NCI-H345 treated with DMSO at 0.1 percent for 48 hours (cell line): ENCODE results near the gene USP17L18.
"Not testable (repeated sequence)": the region's sequence is repeated elsewhere in the genome, so short reads cannot be mapped to it uniquely, and the experiment has no call there.

ENCODE experiments used
- DNase-seq: peaks from one replicate; lab custom pipeline; 2025; ENCODE audit not compliant: unreplicated experiment; lab: John Stamatoyannopoulos, UW

USP17L18 gene

GRCh38 chr4:9247953-9248680, at the start of gene USP17L18:
TSS of gene USP17L18 (plus strand) at chr4:9248630. CDS start at chr4:9248630, 0 bp downstream.
- DNase-seq, result not testable (repeated sequence)

- DNase-seq, result not testable (repeated sequence)
These were observed 38.1 kb upstream of the USP17L18 start, which contains the start of gene USP17L10 for GRCh38 chr4:9210357-9210756. TSS of gene USP17L10 (plus strand) at chr4:9210657. CDS start at chr4:9210657, 0 bp downstream.

- DNase-seq, result not testable (repeated sequence)
These were observed 33.7 kb upstream of the USP17L18 start for GRCh38 chr4:9214701-9215100.

- DNase-seq, result not testable (repeated sequence)
These were observed 33.3 kb upstream of the USP17L18 start, which contains the start of gene USP17L11 for GRCh38 chr4:9215105-9215504. TSS of gene USP17L11 (plus strand) at chr4:9215405. CDS start at chr4:9215405, 0 bp downstream.

- not testable (repeated sequence) for DNase-seq
These were observed 28.6 kb upstream of the USP17L18 start, which contains the start of gene USP17L12 for GRCh38 chr4:9219852-9220251. TSS of gene USP17L12 (plus strand) at chr4:9220152. CDS start at chr4:9220152, 0 bp downstream.

- DNase-seq, result not testable (repeated sequence)
These were observed 23.8 kb upstream of the USP17L18 start, which contains the start of gene USP17L13 for GRCh38 chr4:9224596-9224995. TSS of gene USP17L13 (plus strand) at chr4:9224896. CDS start at chr4:9224896, 0 bp downstream.

GRCh38 chr4:9230249-9230648, 18.2 kb upstream of the USP17L18 start:
- DNase-seq, result not testable (repeated sequence)

GRCh38 chr4:9234085-9234484, 14.3 kb upstream of the USP17L18 start, which contains the start of gene USP17L15:
TSS of gene USP17L15 (plus strand) at chr4:9234385. CDS start at chr4:9234385, 0 bp downstream.
- DNase-seq, result not testable (repeated sequence)

- not testable (repeated sequence) for DNase-seq
These were observed 10.0 kb upstream of the USP17L18 start for GRCh38 chr4:9238461-9238860.

- DNase-seq, result not testable (repeated sequence)
These were observed 4.9 kb upstream of the USP17L18 start, which contains the start of gene USP17L17 for GRCh38 chr4:9243579-9243978. TSS of gene USP17L17 (plus strand) at chr4:9243879. CDS start at chr4:9243879, 0 bp downstream.

- not testable (repeated sequence) for DNase-seq
These were observed 4.6 kb downstream of the USP17L18 start, which contains the start of gene USP17L19 for GRCh38 chr4:9253078-9253477. TSS of gene USP17L19 (plus strand) at chr4:9253378. CDS start at chr4:9253378, 0 bp downstream.

- not testable (repeated sequence) for DNase-seq
These were observed 9.4 kb downstream of the USP17L18 start, which contains the start of gene USP17L20 for GRCh38 chr4:9257824-9258223. TSS of gene USP17L20 (plus strand) at chr4:9258124. CDS start at chr4:9258124, 0 bp downstream.

GRCh38 chr4:9262572-9262971, 14.1 kb downstream of the USP17L18 start, which contains the start of gene USP17L21:
TSS of gene USP17L21 (plus strand) at chr4:9262872. CDS start at chr4:9262872, 0 bp downstream.
- not testable (repeated sequence) for DNase-seq

GRCh38 chr4:9267319-9267718, 18.9 kb downstream of the USP17L18 start, which contains the start of gene USP17L22:
TSS of gene USP17L22 (plus strand) at chr4:9267619. CDS start at chr4:9267619, 0 bp downstream.
- not testable (repeated sequence) for DNase-seq

- not testable (repeated sequence) for DNase-seq
These were observed 23.3 kb downstream of the USP17L18 start for GRCh38 chr4:9271719-9272118.
